ENCODE data around the gene RMI2. TPM values are rescaled to one million over a fixed set of nuclear protein-coding genes. Genes with fewer than 3 reads are reported as not detected.
"Not testable (repeated sequence)": the region's sequence is repeated elsewhere in the genome, so short reads cannot be mapped to it uniquely, and the experiment has no call there.

RMI2 gene
- 23.2 and 28.1 TPM in 2 replicates for total RNA-seq (2014; rRNA removed; shearing (Covaris generic))
- polyA plus RNA-seq (2015; cell fraction: cytosol; rRNA removed), result 27.4 and 37.0 TPM in 2 replicates
- 9.7 and 15.1 TPM in 2 replicates for polyA plus RNA-seq (2015; cell fraction: nucleus; rRNA removed)

- in situ Hi-C loops (cut with HindIII; ENCODE audit: low pct_unique_long_range_greater_than_20kb, low sequenced_read_pairs), result no loop called here
- DNase-seq (ENCODE audit: low read depth, low spot score), result peak; percentile 95
These were observed at the start of gene RMI2 for GRCh38 chr16:11345040-11345862. TSS of gene RMI2 (plus strand) at chr16:11345459. CDS start at chr16:11345472, 13 bp downstream.

DNA sequence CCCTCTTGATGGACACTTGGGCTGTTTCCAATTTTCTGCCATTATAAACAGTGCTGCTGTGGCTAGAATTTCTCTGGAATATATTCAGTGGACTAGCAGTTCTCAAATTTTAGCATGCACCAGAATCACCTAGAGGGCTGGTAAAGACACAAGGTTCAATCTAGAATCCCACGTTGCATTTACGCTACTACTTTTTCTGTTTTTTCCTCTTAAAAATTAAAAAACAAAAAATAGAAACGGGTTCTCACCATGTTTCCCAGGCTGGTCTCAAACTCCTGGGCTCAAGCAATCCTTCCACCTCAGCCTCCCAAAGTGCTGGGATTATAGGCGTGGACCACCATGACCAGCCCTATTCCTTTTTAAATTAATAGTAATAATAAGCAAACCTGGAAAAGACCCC lies 49.6 kb upstream of the RMI2 start:
- DNase-seq (ENCODE audit: low read depth, low spot score), result no peak
- in situ Hi-C loops (cut with HindIII; ENCODE audit: low pct_unique_long_range_greater_than_20kb, low sequenced_read_pairs), result no loop called here

DNA sequence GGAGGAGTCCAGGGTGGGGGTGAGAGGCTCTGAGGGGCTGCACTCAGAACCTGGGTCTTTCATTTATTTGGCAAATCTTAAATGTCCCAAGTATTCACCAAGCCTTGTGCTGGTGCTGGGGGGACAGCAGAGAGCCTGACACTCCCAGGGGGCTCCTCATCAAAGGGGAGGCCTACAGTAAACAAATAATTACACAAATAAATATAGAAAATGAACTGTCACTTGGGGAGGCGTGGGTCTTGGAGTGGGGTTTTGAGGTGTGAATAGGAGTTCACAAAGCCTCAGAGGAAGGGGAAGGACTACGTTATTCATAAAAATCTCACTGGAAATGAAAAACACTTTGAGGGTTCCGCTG lies 48.9 kb upstream of the RMI2 start:
- in situ Hi-C loops (cut with HindIII; ENCODE audit: low pct_unique_long_range_greater_than_20kb, low sequenced_read_pairs), result no loop called here
- DNase-seq (ENCODE audit: low read depth, low spot score), result no peak

DNA sequence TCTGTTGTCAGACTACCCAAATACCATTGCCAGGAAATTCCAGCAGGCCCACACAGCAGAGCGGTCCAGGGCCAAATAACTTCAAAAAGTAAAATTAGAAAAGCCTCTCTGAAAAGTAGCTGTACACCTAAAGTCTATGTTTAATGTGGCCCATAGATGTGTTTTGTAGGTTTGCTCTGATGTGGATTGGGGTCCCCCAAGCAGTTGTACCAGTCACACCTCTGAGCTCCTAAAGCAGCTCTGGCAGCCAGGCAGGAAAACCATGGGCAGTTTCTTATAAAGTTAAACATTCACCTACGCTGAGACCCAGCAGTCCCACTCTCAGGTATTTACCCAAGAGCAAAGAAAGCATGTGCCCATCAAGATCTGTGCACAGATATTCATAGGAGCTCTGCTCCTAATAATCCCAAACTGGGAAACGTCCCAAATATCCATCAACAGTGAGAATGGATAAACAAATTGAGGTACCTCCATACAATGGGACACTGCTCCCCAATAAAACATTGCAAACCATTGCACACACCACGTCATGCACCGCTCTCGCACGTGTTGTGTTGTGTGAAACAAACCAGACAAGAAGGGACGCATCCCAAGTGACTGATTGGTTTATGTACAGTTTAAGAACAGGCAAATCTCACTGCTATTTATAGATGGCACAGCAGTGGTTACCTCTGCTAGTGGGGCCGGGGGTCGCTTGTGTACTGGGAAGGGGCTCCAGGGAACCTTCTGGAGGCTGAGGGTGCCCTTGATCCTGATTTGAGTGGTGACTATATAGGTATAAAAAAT lies 48.4 kb upstream of the RMI2 start:
- in situ Hi-C loops (cut with HindIII; ENCODE audit: low pct_unique_long_range_greater_than_20kb, low sequenced_read_pairs), result no loop called here
- no peak for DNase-seq (ENCODE audit: low read depth, low spot score)

DNA sequence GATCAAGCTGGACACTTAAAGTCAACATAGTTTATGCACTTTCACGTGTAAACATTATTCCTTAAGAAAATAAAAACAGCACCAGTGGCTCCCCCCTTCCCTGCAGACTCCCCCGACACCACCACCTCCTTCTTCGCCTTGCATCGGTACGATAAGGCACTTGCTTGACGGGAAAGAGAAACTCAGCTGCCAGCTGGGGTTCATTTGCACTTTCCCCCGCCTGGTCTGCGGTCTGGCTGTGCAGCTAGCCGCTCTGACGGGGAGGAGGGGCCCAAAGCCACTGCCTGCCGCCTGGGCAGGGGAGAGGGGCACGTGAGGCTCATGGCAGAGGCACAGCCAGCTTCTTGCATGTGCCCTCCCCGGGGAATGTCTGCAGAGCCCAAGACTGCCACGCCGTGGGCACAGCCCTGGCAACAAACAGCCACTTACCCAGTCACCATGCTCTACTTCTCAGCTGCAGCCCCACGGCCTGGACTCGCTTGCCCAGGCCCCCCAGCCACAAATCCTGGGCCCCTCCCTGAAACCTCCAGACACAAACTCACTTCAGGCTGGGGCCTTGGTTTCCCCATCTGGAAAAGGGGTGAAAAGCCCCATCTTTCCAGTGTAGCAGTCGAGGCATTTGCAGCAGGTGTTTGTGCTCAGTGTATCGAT lies 47.6 kb upstream of the RMI2 start:
- DNase-seq (ENCODE audit: low read depth, low spot score), result peak; percentile 63
- in situ Hi-C loops (cut with HindIII; ENCODE audit: low pct_unique_long_range_greater_than_20kb, low sequenced_read_pairs), result no loop called here

DNA sequence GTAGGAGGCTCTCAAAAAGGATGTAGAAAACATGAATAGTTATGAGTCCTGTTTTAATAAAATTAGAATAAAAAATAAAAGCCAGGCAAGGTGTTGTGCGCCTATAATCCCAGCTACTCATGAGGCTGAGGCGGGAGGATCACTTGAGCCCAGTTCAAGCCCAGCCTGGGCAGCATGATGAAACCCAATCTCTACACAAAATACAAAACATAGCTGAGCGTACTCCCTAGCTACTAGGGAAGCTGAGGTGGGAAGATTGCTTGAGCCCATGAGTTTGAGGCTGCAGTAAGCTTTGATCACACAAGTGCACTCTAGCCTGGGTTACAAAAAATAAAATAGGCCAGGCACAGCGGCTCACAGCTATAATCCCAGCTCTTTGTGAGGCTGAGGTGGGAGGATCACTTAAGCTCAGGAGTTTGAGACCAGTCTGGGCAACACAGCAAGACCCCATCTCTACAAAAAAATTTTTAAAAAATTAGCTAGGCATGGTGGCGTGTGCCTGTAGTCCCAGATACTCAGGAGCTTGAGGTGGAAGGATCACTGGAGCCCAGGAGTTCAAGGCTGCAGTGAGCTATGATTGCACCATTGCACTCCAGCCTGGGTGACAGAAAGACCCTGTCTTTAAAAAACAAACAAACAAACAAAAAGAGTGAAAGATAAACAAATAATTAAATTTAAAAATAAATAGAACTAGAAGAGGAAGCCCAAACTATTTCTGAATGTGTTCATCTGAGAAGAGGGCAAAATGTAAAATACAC lies 46.9 kb upstream of the RMI2 start:
- no peak for DNase-seq (ENCODE audit: low read depth, low spot score)
- in situ Hi-C loops (cut with HindIII; ENCODE audit: low pct_unique_long_range_greater_than_20kb, low sequenced_read_pairs), result no loop called here

DNA sequence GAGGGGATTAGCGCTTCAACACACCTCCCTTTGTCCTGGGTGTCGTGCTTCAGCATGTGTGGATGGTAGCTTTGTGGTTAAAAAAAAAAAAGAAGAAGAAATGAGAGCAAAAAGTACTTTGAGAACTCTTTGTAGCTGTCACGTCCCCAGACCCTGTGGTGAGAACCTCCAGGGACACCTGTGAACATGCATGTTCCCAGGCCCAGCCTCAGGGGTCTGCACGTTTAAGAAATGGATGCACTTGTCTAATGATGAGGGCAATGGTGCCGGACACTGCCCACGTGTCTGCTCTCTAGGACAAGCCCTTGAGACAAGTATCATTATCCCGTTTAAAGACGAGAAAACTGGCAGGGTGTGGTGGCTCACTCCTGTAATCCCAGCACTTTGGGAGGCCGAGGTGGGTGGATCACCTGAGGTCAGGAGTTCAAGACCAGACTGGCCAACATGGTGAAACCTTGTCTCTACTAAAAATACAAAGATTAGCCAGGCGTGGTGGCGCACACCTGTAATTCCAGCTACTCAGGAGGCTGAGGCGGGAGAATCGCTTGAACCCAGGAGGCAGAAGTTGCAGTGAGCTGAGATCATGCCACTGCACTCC lies 46.2 kb upstream of the RMI2 start:
- DNase-seq (ENCODE audit: low read depth, low spot score); in situ Hi-C loops (cut with HindIII; ENCODE audit: low pct_unique_long_range_greater_than_20kb, low sequenced_read_pairs): not testable (repeated sequence)

GRCh38 chr16:11299865-11300559 lies 45.2 kb upstream of the RMI2 start:
- in situ Hi-C loops (cut with HindIII; ENCODE audit: low pct_unique_long_range_greater_than_20kb, low sequenced_read_pairs), result no loop called here

GRCh38 chr16:11300560-11300892 lies 44.7 kb upstream of the RMI2 start:
- in situ Hi-C loops (cut with HindIII; ENCODE audit: low pct_unique_long_range_greater_than_20kb, low sequenced_read_pairs), result no loop called here
- DNase-seq (ENCODE audit: low read depth, low spot score), result no peak

More at GRCh38 chr16:11299865-11300559, 45.2 kb upstream of the RMI2 start:
- DNase-seq (ENCODE audit: low read depth, low spot score), result no peak

DNA sequence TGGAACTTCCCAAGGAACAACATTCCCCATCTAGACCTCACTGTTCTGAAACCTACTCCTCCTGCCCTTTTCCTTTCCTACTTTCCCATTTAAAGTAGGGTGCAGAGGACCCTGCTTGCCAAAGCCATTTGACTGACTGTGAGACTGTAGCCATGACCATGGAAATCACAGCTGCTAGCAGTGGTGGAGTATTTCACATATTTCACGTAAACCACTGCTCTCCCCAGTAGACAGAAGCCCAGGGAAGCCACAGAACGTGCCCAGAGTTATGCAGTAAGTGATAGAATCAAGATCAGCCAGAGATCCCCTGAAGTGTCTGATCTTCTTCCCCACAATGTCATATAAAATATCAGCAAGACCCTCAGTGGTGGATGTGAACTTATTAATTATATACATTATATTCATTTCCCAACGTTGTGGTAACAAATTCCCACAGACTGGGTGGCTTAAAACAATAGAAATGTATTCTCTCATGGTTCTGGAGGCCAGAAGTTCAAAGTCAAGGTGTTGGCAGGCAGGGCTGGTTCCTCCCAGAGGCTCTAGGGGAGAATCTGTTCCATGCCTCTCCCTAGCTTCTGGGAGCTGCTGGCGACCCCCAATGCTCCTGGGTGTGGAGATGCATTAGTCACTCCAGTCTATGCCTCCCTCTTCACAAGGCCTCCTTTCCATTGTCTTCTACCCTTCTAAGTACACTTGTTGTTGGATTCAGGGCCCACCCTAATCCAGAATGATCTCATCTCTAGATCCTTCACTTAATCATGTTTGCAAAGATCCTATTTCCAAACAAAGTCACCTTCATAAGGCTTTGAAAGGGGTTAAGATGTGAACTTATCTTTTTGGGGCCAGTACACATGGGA lies 43.4 kb upstream of the RMI2 start:
- in situ Hi-C loops (cut with HindIII; ENCODE audit: low pct_unique_long_range_greater_than_20kb, low sequenced_read_pairs), result no loop called here
- DNase-seq (ENCODE audit: low read depth, low spot score), result no peak

DNA sequence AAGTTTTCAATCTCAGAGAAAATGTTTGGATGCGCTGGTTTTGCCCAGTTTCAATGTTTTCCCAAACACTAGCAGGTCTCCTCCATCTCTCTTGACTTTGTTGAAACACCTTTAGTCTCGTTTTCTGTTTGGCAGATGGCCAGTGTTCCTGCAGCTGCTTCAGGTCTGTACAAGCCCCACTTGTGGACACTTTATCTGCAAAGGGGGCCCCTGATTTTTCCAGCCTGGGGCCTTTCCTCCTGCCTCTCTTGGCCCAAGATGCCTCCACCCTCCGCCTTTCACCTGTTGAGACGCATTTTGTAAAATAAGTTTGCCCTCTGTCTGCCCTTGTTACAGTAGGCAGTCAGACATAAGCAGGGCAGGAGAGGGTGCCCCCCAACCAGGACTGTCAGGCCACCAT lies 42.3 kb upstream of the RMI2 start:
- in situ Hi-C loops (cut with HindIII; ENCODE audit: low pct_unique_long_range_greater_than_20kb, low sequenced_read_pairs), result no loop called here
- no peak for DNase-seq (ENCODE audit: low read depth, low spot score)

GRCh38 chr16:11303405-11304138 lies 41.7 kb upstream of the RMI2 start:
- DNase-seq (ENCODE audit: low read depth, low spot score), result no peak

DNA sequence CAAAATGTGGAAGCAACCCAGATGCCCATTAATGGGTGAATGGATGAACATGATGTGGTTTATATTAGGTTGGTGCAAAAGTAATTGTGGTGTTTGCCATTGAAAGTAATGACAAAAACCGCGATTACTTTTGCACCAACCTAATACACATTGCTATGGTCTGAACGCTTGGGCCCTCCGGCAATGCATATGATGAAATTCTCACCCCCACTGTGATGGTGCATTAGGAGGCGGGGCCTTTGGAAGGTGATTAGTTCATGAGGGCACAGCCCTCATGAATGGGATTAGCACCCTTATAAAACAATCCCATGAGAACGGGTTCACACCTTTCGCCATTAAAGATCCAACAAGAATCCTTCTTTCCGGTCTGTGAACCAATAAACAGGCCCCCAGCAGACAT lies 38.9 kb upstream of the RMI2 start:
- in situ Hi-C loops (cut with HindIII; ENCODE audit: low pct_unique_long_range_greater_than_20kb, low sequenced_read_pairs), result no loop called here
- no peak for DNase-seq (ENCODE audit: low read depth, low spot score)

More at GRCh38 chr16:11303405-11304138, 41.7 kb upstream of the RMI2 start:
- in situ Hi-C loops (cut with HindIII; ENCODE audit: low pct_unique_long_range_greater_than_20kb, low sequenced_read_pairs), result no loop called here

- no peak for DNase-seq (ENCODE audit: low read depth, low spot score)
- in situ Hi-C loops (cut with HindIII; ENCODE audit: low pct_unique_long_range_greater_than_20kb, low sequenced_read_pairs), result no loop called here
These were observed 38.1 kb upstream of the RMI2 start for GRCh38 chr16:11306997-11307638.

Measured in SK-MEL-5 (cell line).